Measurements from ENCODE around the gene MAPK8IP1. TPM values are rescaled to one million over a fixed set of nuclear protein-coding genes. Genes with fewer than 3 reads are reported as not detected.

Gene MAPK8IP1
- total RNA-seq, 1 donor from 2014 or later, result 75.0 TPM

Other genes with a start within 250 kb of the MAPK8IP1 start
- gene CHST1, start 220.0 kb upstream of the MAPK8IP1 start, total RNA-seq, result 12.5 TPM
- gene SLC35C1, start 80.5 kb upstream of the MAPK8IP1 start, total RNA-seq, result 5.9 TPM
- 33.9 TPM for gene CRY2, start 38.2 kb upstream of the MAPK8IP1 start, total RNA-seq
- 0.25 TPM for gene FREY1, start 21.6 kb downstream of the MAPK8IP1 start, total RNA-seq
- gene PEX16, start 32.2 kb downstream of the MAPK8IP1 start, total RNA-seq, result 13.0 TPM
- 0.25 TPM for gene LARGE2, start 37.0 kb downstream of the MAPK8IP1 start, total RNA-seq
- gene PHF21A, start 235.8 kb downstream of the MAPK8IP1 start, total RNA-seq, result 22.9 TPM